SK-N-SH treated with all-trans-retinoic acid at 6 μM for 48 hours (cell line): ENCODE results near the gene FIBCD1.

Experiments
- ATAC-seq: fragments of 200-7000 bp; cut with Tn5 transposase; 3 replicates; pipeline ENCODE4 v1.9.1; 2020; ENCODE audit warnings: mild to moderate bottlenecking, moderate library complexity
- ARNTL ChIP-seq: fragments of 450-650 bp; formaldehyde crosslinking; IDR thresholded peaks from 2 replicates; pipeline ENCODE4 v1.5.0; 2020; ENCODE audit warnings: low read depth, mild to moderate bottlenecking, moderate library complexity, borderline replicate concordance
- BACH2 ChIP-seq: fragments of 250-450 bp; sonication (Bioruptor Pico); IDR thresholded peaks from 2 replicates; pipeline ENCODE4 v1.9.0; 2021; ENCODE audit warnings: mild to moderate bottlenecking, borderline replicate concordance
- CSDC2 ChIP-seq: fragments of 250-450 bp; sonication (Bioruptor Pico); IDR thresholded peaks from 2 replicates; pipeline ENCODE4 v1.5.0; 2020; ENCODE audit warnings: mild to moderate bottlenecking, moderate library complexity
- ESRRG ChIP-seq: fragments of 250-450 bp; sonication (Bioruptor Pico); IDR thresholded peaks from 2 replicates; pipeline ENCODE4 v1.6.1; 2021; ENCODE audit warnings: mild to moderate bottlenecking
- GLIS3 ChIP-seq: fragments of 250-450 bp; sonication (Bioruptor Pico); IDR thresholded peaks from 2 replicates; pipeline ENCODE4 v1.5.0; 2020; ENCODE audit warnings: mild to moderate bottlenecking, moderate library complexity
- ISL1 ChIP-seq: fragments of 250-450 bp; sonication (Bioruptor Pico); IDR thresholded peaks from 2 replicates; pipeline ENCODE4 v2.1.2; 2022; ENCODE audit warnings: mild to moderate bottlenecking, moderate library complexity
- PPARA ChIP-seq: fragments of 250-450 bp; sonication (Bioruptor Pico); IDR thresholded peaks from 2 replicates; pipeline ENCODE4 v1.5.0; 2020; ENCODE audit warnings: mild to moderate bottlenecking, borderline replicate concordance
- SNAI2 ChIP-seq: fragments of 250-450 bp; sonication (Bioruptor Pico); IDR thresholded peaks from 2 replicates; pipeline ENCODE4 v1.5.0; 2020; ENCODE audit warnings: mild to moderate bottlenecking, moderate library complexity
- TCF4 ChIP-seq: fragments of 250-450 bp; sonication (Bioruptor Pico); IDR thresholded peaks from 2 replicates; pipeline ENCODE4 v1.8.0; 2021; ENCODE audit warnings: mild to moderate bottlenecking, moderate library complexity, borderline replicate concordance
- TOX ChIP-seq: fragments of 250-450 bp; sonication (Bioruptor Pico); IDR thresholded peaks from 2 replicates; pipeline ENCODE4 v1.8.0; 2021; ENCODE audit warnings: mild to moderate bottlenecking, moderate library complexity, borderline replicate concordance
- TSHZ2 ChIP-seq: fragments of 250-450 bp; sonication (Bioruptor Pico); IDR thresholded peaks from 2 replicates; pipeline ENCODE4 v1.5.0; 2020; ENCODE audit warnings: mild to moderate bottlenecking, moderate library complexity
- ZFP3 ChIP-seq: fragments of 250-450 bp; sonication (Bioruptor Pico); IDR thresholded peaks from 2 replicates; pipeline ENCODE4 v1.5.0; 2020; ENCODE audit warnings: mild to moderate bottlenecking, moderate library complexity
- ZFP30 ChIP-seq: fragments of 450-650 bp; formaldehyde crosslinking; IDR thresholded peaks from 2 replicates; pipeline ENCODE4 v1.5.0; 2022; ENCODE audit warnings: mild to moderate bottlenecking, moderate library complexity
- ZNF565 ChIP-seq: fragments of 450-650 bp; formaldehyde crosslinking; conservative IDR thresholded peaks from 2 replicates; pipeline ENCODE4 v1.5.0; 2020; ENCODE audit warnings: low read depth, mild to moderate bottlenecking, moderate library complexity
- ZNF70 ChIP-seq: fragments of 450-650 bp; formaldehyde crosslinking; IDR thresholded peaks from 2 replicates; pipeline ENCODE4 v1.5.0; 2020; ENCODE audit warnings: mild to moderate bottlenecking, moderate library complexity
- ZNF8 ChIP-seq: fragments of 450-650 bp; formaldehyde crosslinking; IDR thresholded peaks from 2 replicates; pipeline ENCODE4 v1.5.0; 2020; ENCODE audit warnings: mild to moderate bottlenecking, moderate library complexity
- TF ChIP-seq, protein P1 (sequence below): fragments of 250-450 bp; sonication (Bioruptor Pico); IDR thresholded peaks from 2 replicates; pipeline ENCODE4 v1.5.1; 2021; ENCODE audit warnings: mild to moderate bottlenecking, moderate library complexity
- TF ChIP-seq, protein P2 (sequence below): fragments of 250-450 bp; sonication (Bioruptor Pico); IDR thresholded peaks from 2 replicates; pipeline ENCODE4 v1.5.1; 2020; ENCODE audit warnings: low read depth, mild to moderate bottlenecking, moderate library complexity
- TF ChIP-seq, protein P3 (sequence below): fragments of 250-450 bp; sonication (Bioruptor Pico); IDR thresholded peaks from 2 replicates; pipeline ENCODE4 v1.8.0; 2021; ENCODE audit warnings: low read depth, mild to moderate bottlenecking, moderate library complexity, borderline replicate concordance

FIBCD1 gene

DNA sequence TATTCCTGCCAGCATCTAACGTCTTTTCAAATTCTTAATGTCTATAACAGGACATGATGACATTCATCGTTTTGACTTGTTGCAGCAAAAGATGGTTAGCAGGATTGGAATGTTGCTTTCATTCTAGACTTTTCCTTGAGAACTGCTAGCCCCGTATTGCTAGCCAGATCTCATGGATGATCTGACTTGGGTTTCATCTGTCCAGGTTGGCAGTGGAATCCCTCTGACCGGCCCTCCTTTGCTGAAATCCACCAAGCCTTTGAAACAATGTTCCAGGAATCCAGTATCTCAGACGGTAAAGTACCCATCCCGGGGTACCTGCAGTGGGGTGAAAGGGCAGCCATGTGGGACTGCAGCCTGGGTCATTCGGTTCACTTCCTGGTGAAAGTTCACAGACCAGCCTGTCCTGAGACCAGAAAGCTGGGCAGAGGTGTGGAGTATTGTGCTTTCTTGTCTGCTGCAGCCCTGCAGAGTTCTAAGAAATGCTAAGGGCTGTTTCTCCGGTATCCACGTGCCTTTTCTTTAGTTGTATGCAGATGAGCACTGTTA, 59.1 kb downstream of the FIBCD1 start (continued):
- no peak for TF ChIP-seq TSHZ2 (CRISPR knock-in tag)

- TF ChIP-seq TCF4 (no peak), ZNF70 (CRISPR knock-in tag) (no peak), ZNF8 (no peak), BACH2 (CRISPR knock-in tag) (no peak), ISL1 (CRISPR knock-in tag) (no peak), ZFP3 (CRISPR knock-in tag) (no peak), ESRRG (CRISPR knock-in tag) (no peak), CSDC2 (CRISPR knock-in tag) (no peak), ZFP30 (CRISPR knock-in tag) (no peak), PPARA (CRISPR knock-in tag) (no peak), TSHZ2 (CRISPR knock-in tag) (no peak), TOX (CRISPR knock-in tag) (no peak), SNAI2 (no peak), GLIS3 (no peak), ARNTL (no peak)
- TF ChIP-seq, protein P1, sequence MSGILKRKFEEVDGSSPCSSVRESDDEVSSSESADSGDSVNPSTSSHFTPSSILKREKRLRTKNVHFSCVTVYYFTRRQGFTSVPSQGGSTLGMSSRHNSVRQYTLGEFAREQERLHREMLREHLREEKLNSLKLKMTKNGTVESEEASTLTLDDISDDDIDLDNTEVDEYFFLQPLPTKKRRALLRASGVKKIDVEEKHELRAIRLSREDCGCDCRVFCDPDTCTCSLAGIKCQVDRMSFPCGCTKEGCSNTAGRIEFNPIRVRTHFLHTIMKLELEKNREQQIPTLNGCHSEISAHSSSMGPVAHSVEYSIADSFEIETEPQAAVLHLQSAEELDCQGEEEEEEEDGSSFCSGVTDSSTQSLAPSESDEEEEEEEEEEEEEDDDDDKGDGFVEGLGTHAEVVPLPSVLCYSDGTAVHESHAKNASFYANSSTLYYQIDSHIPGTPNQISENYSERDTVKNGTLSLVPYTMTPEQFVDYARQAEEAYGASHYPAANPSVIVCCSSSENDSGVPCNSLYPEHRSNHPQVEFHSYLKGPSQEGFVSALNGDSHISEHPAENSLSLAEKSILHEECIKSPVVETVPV, result no peak
- TF ChIP-seq, protein P2, sequence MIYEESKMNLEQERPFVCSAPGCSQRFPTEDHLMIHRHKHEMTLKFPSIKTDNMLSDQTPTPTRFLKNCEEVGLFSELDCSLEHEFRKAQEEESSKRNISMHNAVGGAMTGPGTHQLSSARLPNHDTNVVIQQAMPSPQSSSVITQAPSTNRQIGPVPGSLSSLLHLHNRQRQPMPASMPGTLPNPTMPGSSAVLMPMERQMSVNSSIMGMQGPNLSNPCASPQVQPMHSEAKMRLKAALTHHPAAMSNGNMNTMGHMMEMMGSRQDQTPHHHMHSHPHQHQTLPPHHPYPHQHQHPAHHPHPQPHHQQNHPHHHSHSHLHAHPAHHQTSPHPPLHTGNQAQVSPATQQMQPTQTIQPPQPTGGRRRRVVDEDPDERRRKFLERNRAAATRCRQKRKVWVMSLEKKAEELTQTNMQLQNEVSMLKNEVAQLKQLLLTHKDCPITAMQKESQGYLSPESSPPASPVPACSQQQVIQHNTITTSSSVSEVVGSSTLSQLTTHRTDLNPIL, result no peak
- TF ChIP-seq, protein P3, sequence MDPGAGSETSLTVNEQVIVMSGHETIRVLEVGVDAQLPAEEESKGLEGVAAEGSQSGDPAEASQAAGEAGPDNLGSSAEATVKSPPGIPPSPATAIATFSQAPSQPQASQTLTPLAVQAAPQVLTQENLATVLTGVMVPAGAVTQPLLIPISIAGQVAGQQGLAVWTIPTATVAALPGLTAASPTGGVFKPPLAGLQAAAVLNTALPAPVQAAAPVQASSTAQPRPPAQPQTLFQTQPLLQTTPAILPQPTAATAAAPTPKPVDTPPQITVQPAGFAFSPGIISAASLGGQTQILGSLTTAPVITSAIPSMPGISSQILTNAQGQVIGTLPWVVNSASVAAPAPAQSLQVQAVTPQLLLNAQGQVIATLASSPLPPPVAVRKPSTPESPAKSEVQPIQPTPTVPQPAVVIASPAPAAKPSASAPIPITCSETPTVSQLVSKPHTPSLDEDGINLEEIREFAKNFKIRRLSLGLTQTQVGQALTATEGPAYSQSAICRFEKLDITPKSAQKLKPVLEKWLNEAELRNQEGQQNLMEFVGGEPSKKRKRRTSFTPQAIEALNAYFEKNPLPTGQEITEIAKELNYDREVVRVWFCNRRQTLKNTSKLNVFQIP (CRISPR knock-in tag), result no peak
- no peak for ATAC-seq
Observed at GRCh38 chr9:130878295-130878694, 60.8 kb downstream of the FIBCD1 start.

DNA sequence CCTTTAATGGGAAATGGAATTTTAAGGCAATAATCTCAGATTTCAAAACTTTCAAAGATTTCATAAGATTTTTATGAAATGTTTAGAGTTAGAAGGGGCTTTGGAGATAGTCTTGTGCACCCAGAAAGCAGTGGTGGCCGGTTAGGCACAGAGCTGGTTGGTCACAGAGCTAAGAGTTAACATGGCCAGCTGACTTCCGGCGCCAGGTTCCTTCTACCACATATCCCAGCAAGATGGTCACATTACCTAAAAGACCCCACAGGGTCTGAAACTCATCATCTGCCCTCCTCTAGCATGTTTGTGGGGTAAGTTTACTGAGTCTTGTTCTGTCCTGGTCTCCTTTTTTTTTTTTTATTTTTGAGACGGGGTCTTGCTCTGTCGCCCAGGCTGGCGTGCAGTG, 61.7 kb downstream of the FIBCD1 start:
- ATAC-seq, result no peak
- TF ChIP-seq ZNF565 (no peak), CSDC2 (CRISPR knock-in tag) (no peak)

- ATAC-seq, result no peak
Observed at GRCh38 chr9:130874783-130875182, 64.3 kb downstream of the FIBCD1 start.

More at GRCh38 chr9:130874783-130875182, 64.3 kb downstream of the FIBCD1 start:
- no peak for TF ChIP-seq ZNF565
